ENCODE results near the gene SLC4A4. TPM values are rescaled to one million over a fixed set of nuclear protein-coding genes. Genes with fewer than 3 reads are reported as not detected.

Gene SLC4A4
- total RNA-seq, 4 donors from 2014 or later = 6.6 to 26.8 (median 25.3) TPM

DNA sequence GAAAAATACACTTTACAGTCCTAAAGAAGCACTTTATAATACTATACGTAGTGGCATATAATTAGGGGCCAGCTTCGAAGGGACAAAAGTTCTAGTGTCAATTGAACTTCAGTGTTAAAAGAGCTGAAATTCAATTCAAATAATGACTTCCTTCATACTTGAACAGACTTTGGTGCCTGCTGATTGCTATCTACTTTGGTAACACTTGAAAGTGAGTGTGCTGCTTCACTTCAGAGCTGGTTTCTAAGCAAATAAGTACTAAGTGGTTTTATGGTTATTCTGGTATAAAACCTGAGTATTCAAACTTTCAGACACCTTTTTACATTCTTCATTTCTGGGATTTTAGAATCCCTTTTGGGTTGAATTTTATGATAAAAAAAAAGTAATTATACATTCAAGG, 107.0 kb downstream of the SLC4A4 start:
- DNase-seq = no peak
- Histone ChIP-seq H3K27me3 (no peaks in the 10 kb centered on the region), H3K4me3 (no peak overlapping the region), H3K9me3 (no peaks in the 10 kb centered on the region), H3K4me1 (no peaks in the 10 kb centered on the region), H3K27ac (no peak overlapping the region), H3K36me3 (no peaks in the 10 kb centered on the region)
- TF ChIP-seq, protein P1, sequence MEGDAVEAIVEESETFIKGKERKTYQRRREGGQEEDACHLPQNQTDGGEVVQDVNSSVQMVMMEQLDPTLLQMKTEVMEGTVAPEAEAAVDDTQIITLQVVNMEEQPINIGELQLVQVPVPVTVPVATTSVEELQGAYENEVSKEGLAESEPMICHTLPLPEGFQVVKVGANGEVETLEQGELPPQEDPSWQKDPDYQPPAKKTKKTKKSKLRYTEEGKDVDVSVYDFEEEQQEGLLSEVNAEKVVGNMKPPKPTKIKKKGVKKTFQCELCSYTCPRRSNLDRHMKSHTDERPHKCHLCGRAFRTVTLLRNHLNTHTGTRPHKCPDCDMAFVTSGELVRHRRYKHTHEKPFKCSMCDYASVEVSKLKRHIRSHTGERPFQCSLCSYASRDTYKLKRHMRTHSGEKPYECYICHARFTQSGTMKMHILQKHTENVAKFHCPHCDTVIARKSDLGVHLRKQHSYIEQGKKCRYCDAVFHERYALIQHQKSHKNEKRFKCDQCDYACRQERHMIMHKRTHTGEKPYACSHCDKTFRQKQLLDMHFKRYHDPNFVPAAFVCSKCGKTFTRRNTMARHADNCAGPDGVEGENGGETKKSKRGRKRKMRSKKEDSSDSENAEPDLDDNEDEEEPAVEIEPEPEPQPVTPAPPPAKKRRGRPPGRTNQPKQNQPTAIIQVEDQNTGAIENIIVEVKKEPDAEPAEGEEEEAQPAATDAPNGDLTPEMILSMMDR (IDR thresholded peaks at IDR 0.05) = no peak
- TF ChIP-seq POLR2A (IDR thresholded peaks at IDR 0.05) = no peak

DNA sequence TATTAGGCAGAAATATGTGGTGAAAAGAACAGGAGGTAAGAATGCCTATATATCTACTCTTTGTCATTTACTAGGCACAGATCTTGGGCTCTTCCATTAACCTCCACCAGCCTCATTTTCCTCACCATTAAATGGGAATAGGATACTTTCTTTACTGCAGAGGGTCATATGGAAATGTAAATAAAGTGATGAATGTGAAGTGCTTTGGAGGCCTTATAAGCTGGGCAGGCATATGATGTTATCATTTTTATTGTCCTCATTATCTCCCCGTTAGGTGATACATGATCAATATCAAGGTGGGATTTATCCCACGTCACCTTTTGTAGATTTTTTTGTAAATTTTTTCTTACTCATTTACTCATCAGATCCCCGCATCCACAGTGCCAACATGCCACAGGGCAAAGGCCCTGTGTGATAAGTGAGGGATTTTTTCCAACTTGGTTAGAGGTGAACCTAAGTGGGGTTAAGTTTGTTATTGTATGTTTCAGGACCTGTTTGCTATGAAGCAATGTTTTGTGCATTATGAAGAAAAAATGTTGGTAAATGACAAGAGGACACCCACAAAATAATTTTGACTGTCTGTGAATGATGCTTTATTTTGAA, 107.8 kb downstream of the SLC4A4 start:
- no peaks in the 10 kb centered on the region for H3K4me1 ChIP-seq
- no peaks in the 10 kb centered on the region for H3K27me3 ChIP-seq
- no peak for DNase-seq
- H3K27ac ChIP-seq = no peak overlapping the region
- TF ChIP-seq, protein P1 (IDR thresholded peaks at IDR 0.05) = no peak
- TF ChIP-seq POLR2A (IDR thresholded peaks at IDR 0.05) = no peak
- H3K36me3 ChIP-seq = no peaks in the 10 kb centered on the region
- no peak overlapping the region for H3K4me3 ChIP-seq
- no peaks in the 10 kb centered on the region for H3K9me3 ChIP-seq

DNA sequence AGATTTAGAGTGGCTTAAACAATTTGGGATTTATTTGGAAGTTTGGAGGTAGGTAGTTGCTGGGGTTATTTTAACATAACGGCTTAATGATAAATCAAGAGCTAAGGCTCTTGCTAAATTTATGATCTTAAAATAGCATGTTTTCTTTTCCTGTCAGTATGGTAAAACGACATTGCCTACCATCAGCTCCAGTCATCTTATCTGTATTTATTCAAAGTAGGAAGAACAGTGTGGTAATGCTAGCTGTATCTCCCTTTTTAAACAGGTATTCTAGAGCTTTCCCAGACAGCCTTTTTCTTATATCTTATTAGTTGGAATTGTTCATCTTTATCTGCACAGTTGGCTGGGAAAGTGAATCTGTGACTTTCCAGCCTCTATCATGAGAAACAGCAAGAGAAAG, 110.2 kb downstream of the SLC4A4 start:
- Histone ChIP-seq H3K27me3 (no peaks in the 10 kb centered on the region), H3K36me3 (no peaks in the 10 kb centered on the region), H3K27ac (no peak overlapping the region), H3K4me3 (no peak overlapping the region), H3K9me3 (no peaks in the 10 kb centered on the region), H3K4me1 (no peaks in the 10 kb centered on the region)
- TF ChIP-seq, protein P1 (IDR thresholded peaks at IDR 0.05) = no peak
- TF ChIP-seq POLR2A (IDR thresholded peaks at IDR 0.05) = no peak
- DNase-seq = no peak

DNA sequence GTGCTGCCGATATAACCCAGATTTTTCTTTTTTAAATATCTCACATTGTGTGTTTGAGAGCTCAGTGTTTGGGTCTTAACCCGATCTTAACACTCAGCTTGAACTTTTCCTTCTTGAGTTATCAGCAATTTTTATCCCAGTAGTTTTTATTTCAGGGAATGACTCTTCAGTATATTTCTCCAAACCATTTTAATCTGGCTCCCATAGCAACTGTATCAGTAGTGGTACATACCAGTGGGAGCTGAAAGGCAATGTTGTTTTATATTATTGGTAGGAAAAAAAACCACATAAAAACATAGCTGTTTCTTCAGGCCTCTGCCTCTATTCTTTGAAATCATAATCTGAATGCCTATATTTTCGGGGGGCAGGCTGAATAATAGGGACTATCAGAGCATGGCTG, 111.1 kb downstream of the SLC4A4 start:
- TF ChIP-seq POLR2A (IDR thresholded peaks at IDR 0.05) = no peak
- TF ChIP-seq, protein P1 (IDR thresholded peaks at IDR 0.05) = no peak
- no peak overlapping the region for H3K4me3 ChIP-seq
- no peaks in the 10 kb centered on the region for H3K4me1 ChIP-seq
- H3K9me3 ChIP-seq = no peaks in the 10 kb centered on the region
- no peak for DNase-seq
- no peaks in the 10 kb centered on the region for H3K27me3 ChIP-seq
- H3K36me3 ChIP-seq = no peaks in the 10 kb centered on the region
- no peak overlapping the region for H3K27ac ChIP-seq

DNA sequence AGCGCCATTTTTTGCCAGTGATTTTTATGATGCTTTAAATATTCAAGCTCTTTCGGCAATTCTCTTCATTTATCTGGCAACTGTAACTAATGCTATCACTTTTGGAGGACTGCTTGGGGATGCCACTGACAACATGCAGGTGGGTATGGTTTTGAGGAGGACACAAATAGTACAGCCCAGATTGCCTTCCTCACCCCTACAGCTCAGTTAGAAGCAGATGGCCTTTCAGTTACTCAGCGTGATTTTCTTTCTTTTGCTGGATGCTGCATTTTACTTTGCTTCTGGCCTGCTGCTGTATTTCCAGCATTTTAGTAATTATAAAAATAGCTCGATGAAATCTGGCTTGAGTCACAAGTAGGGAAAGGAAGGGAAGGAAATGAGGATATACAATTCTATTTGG, 114.7 kb downstream of the SLC4A4 start:
- H3K27me3 ChIP-seq = no peaks in the 10 kb centered on the region
- H3K4me3 ChIP-seq = no peak overlapping the region
- no peak overlapping the region for H3K27ac ChIP-seq
- no peak for DNase-seq
- no peaks in the 10 kb centered on the region for H3K36me3 ChIP-seq
- TF ChIP-seq, protein P1 (IDR thresholded peaks at IDR 0.05) = no peak
- TF ChIP-seq POLR2A (IDR thresholded peaks at IDR 0.05) = no peak
- no peaks in the 10 kb centered on the region for H3K4me1 ChIP-seq
- H3K9me3 ChIP-seq = no peaks in the 10 kb centered on the region

DNA sequence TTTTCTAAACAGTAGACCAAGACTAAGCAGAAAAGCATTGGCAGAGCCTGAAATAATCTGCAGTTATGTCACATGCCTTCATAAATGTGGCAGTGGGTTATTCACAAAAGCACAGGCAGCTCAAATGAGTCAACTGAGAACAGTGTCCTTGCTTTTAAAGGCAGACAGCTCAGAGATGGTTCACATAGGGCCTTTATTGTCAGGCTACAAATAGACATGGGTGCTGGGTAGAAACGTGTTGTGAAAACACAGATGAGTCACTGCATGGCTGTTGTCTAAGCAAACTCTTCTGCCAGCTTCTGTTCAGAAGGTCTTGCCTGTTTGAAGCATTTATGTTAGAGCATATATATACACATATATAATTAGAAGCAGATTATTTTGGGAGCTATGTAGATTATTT, 118.0 kb downstream of the SLC4A4 start:
- no peaks in the 10 kb centered on the region for H3K9me3 ChIP-seq
- H3K27ac ChIP-seq = no peak overlapping the region
- H3K36me3 ChIP-seq = no peaks in the 10 kb centered on the region
- DNase-seq = no peak
- no peaks in the 10 kb centered on the region for H3K27me3 ChIP-seq
- no peak overlapping the region for H3K4me3 ChIP-seq
- TF ChIP-seq, protein P1 (IDR thresholded peaks at IDR 0.05) = no peak
- TF ChIP-seq POLR2A (IDR thresholded peaks at IDR 0.05) = no peak
- H3K4me1 ChIP-seq = no peaks in the 10 kb centered on the region

Measured in Peyer's patch (tissue), 4 donors.